ENCODE data around the gene LMO7. TPM values are rescaled to one million over a fixed set of nuclear protein-coding genes. Genes with fewer than 3 reads are reported as not detected.

LMO7 gene
- total and polyA plus RNA-seq, 10 donors, result 2.2 to 15.5 (median 8.2) TPM

GRCh38 chr13:75704927-75705288, 68.8 kb downstream of the LMO7 start:
- Histone ChIP-seq H3K27ac (no peak overlapping the region), H3K4me1 (peaks cover 0 to 7% (median 0%) of the 10 kb centered on the region in 6 donors), H3K36me3 (no peaks in the 10 kb centered on the region), H3K27me3 (replicated peaks in 1 of 7) (no peaks in the 10 kb centered on the region), H3K9me3 (peaks cover 0 to 1% (median 0%) of the 10 kb centered on the region in 8 donors), H3K4me3 (no peak overlapping the region)
- DNase-seq, result no peak
- WGBS, 5 donors, result 89 to 94% (median 90%) methylated on average over 10 of the region's 10 CpGs
- intact Hi-C loops (cut with DNase I; ENCODE audit: low total_unique reads), result no loop called here
- TF ChIP-seq POLR2AphosphoS5 (IDR thresholded peaks at IDR 0.05) (no peak), POLR2A (IDR thresholded peaks at IDR 0.05) (no peak), CTCF (IDR thresholded peaks at IDR 0.05 in 8 of 11, conservative IDR thresholded peaks at IDR 0.05 in 3 of 11) (no peak)

- WGBS, 5 donors, result 53 to 79% (median 72%) methylated on average over 1 of the region's 1 CpG
- Histone ChIP-seq H3K4me3 (no peak overlapping the region), H3K9me3 (no peaks in the 10 kb centered on the region), H3K27ac (no peak overlapping the region), H3K4me1 (peaks cover 0 to 7% (median 0%) of the 10 kb centered on the region in 6 donors), H3K27me3 (replicated peaks in 1 of 7) (no peaks in the 10 kb centered on the region), H3K36me3 (no peaks in the 10 kb centered on the region)
- DNase-seq, result no peak
- intact Hi-C loops (cut with DNase I; ENCODE audit: low total_unique reads), result no loop called here
- TF ChIP-seq POLR2A (IDR thresholded peaks at IDR 0.05) (no peak), POLR2AphosphoS5 (IDR thresholded peaks at IDR 0.05) (no peak), CTCF (IDR thresholded peaks at IDR 0.05 in 8 of 11, conservative IDR thresholded peaks at IDR 0.05 in 3 of 11) (no peak)
Measured at GRCh38 chr13:75705395-75705794, 69.3 kb downstream of the LMO7 start.

- H3K4me3 ChIP-seq, result no peak overlapping the region
- H3K36me3 ChIP-seq, result no peaks in the 10 kb centered on the region
- no peaks in the 10 kb centered on the region for H3K27me3 ChIP-seq (replicated peaks in 1 of 7)
- intact Hi-C loops (cut with DNase I; ENCODE audit: low total_unique reads), result no loop called here
- H3K27ac ChIP-seq, result no peak overlapping the region
- H3K9me3 ChIP-seq, result no peaks in the 10 kb centered on the region
- DNase-seq, result no peak
- TF ChIP-seq POLR2A (IDR thresholded peaks at IDR 0.05) (no peak), CTCF (IDR thresholded peaks at IDR 0.05 in 8 of 11, conservative IDR thresholded peaks at IDR 0.05 in 3 of 11) (no peak), POLR2AphosphoS5 (IDR thresholded peaks at IDR 0.05) (no peak)
- peaks cover 0 to 7% (median 0%) of the 10 kb centered on the region in 6 donors for H3K4me1 ChIP-seq
Measured at GRCh38 chr13:75705908-75706307, 69.8 kb downstream of the LMO7 start.

- TF ChIP-seq CTCF (IDR thresholded peaks at IDR 0.05 in 8 of 11, conservative IDR thresholded peaks at IDR 0.05 in 3 of 11) (no peak), POLR2A (IDR thresholded peaks at IDR 0.05) (no peak), POLR2AphosphoS5 (IDR thresholded peaks at IDR 0.05) (no peak)
- Histone ChIP-seq H3K4me1 (no peaks in the 10 kb centered on the region), H3K36me3 (peaks cover 0 to 4% (median 0%) of the 10 kb centered on the region in 6 donors), H3K27me3 (replicated peaks in 1 of 7) (no peaks in the 10 kb centered on the region), H3K27ac (no peak overlapping the region), H3K9me3 (no peaks in the 10 kb centered on the region), H3K4me3 (no peak overlapping the region)
- WGBS, 5 donors, result 92 to 99% (median 98%) methylated on average over 2 of the region's 2 CpGs
- intact Hi-C loops (cut with DNase I; ENCODE audit: low total_unique reads), result no loop called here
- no peak for DNase-seq
Measured at GRCh38 chr13:75713852-75714251, 77.7 kb downstream of the LMO7 start.

Measured in spleen (tissue), 11 donors.